ENCODE results near the gene PTPRT. TPM values are rescaled to one million over a fixed set of nuclear protein-coding genes. Genes with fewer than 3 reads are reported as not detected.

PTPRT gene
- total and polyA plus RNA-seq, 2 of the 13 experiments (the other 11 are each of a cell fraction or from before 2014, with no cell fraction given): under 0.01 to 0.09 TPM

DNA sequence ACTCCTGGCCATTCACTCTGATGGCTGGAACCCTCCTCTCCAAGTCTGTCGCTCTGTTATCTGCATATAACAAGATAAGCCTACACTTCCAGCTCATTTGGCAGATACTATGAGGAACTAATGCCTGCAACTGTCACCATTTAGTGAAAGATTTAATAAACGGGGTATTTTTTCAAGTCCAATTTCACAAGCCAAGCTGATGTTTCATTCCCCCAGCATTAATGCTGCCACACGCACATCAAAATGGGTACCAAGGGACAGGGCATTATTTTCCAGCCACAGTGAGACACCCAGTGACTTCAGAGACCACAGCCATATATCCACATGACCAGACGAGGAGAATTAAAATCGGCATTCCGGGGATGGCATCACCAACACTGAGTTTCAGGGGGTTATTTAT, 175.5 kb downstream of the PTPRT start (continued):
- TF ChIP-seq U2AF2 (IDR thresholded peaks at IDR 0.05; ENCODE audit: low read depth, low read length): no peak
- TF ChIP-seq, protein P1, sequence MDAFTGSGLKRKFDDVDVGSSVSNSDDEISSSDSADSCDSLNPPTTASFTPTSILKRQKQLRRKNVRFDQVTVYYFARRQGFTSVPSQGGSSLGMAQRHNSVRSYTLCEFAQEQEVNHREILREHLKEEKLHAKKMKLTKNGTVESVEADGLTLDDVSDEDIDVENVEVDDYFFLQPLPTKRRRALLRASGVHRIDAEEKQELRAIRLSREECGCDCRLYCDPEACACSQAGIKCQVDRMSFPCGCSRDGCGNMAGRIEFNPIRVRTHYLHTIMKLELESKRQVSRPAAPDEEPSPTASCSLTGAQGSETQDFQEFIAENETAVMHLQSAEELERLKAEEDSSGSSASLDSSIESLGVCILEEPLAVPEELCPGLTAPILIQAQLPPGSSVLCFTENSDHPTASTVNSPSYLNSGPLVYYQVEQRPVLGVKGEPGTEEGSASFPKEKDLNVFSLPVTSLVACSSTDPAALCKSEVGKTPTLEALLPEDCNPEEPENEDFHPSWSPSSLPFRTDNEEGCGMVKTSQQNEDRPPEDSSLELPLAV (CRISPR knock-in tag; conservative IDR thresholded peaks at IDR 0.05; ENCODE audit: low read depth): no peak
- no peak for TF ChIP-seq KLF11 (CRISPR knock-in tag; IDR thresholded peaks at IDR 0.05)
- no peak for TF ChIP-seq ATM (IDR thresholded peaks at IDR 0.05; ENCODE audit: borderline replicate concordance)
- no peak for TF ChIP-seq NPAS2 (CRISPR knock-in tag; IDR thresholded peaks at IDR 0.05; ENCODE audit: borderline replicate concordance)
- no peak for TF ChIP-seq ZSCAN12 (CRISPR knock-in tag; IDR thresholded peaks at IDR 0.05)

GRCh38 chr20:43011491-43011890, 178.2 kb downstream of the PTPRT start:
- Histone ChIP-seq H3K27ac (ENCODE audit: extremely low read length, insufficient read depth, low read length) (no peak overlapping the region), H3K4me1 (ENCODE audit: insufficient read depth, low read length) (no peaks in the 10 kb centered on the region), H3K9me3 (ENCODE audit: low read length) (peaks cover 14% of the 10 kb centered on the region; the same call in 1 of the 2 replicates), H3K36me3 (replicated peaks in 1 of 2; ENCODE audit: control insufficient read depth in 1 of 2, insufficient read depth in 2 of 2, low read length in 2 of 2) (no peaks in the 10 kb centered on the region), H2AFZ (ENCODE audit: low read length) (no peak overlapping the region), H3K9ac (ENCODE audit: insufficient read depth, low read depth, low read length) (no peak overlapping the region), H3K79me2 (ENCODE audit: insufficient read depth, low read length) (no peaks in the 10 kb centered on the region), H3K4me2 (ENCODE audit: low read depth, low read length) (no peak overlapping the region), H3K4me3 (replicated peaks in 1 of 3; ENCODE audit: insufficient read depth in 1 of 3, low read depth in 2 of 3, low read length in 3 of 3) (no peak overlapping the region), H3K27me3 (ENCODE audit: control insufficient read depth in 1 of 2, insufficient read depth in 2 of 2, low read length in 2 of 2) (no peaks in the 10 kb centered on the region), H4K20me1 (ENCODE audit: insufficient read depth, low read length) (no peaks in the 10 kb centered on the region)
- in situ Hi-C loops (cut with HindIII; ENCODE audit: extremely low pct_ligation_motif_present, low pct_unique_long_range_greater_than_20kb): no loop called here
- BruUV-seq (replicated peaks): no TSS peak
- TF ChIP-seq ZNF557 (CRISPR knock-in tag; IDR thresholded peaks at IDR 0.05) (no peak), ONECUT2 (CRISPR knock-in tag; IDR thresholded peaks at IDR 0.05) (no peak), ZMYM3 (CRISPR knock-in tag; IDR thresholded peaks at IDR 0.05) (no peak), NONO (IDR thresholded peaks at IDR 0.05) (no peak), NONO (CRISPR knock-in tag; conservative IDR thresholded peaks at IDR 0.05) (no peak), BORCS8-MEF2B (CRISPR knock-in tag; IDR thresholded peaks at IDR 0.05) (no peak), ZNF776 (CRISPR knock-in tag; IDR thresholded peaks at IDR 0.05) (no peak), ZNF552 (CRISPR knock-in tag; IDR thresholded peaks at IDR 0.05; ENCODE audit: borderline replicate concordance) (no peak), CREB3 (CRISPR knock-in tag; IDR thresholded peaks at IDR 0.05) (no peak), NPAS2 (CRISPR knock-in tag; IDR thresholded peaks at IDR 0.05; ENCODE audit: borderline replicate concordance) (no peak)
- TF ChIP-seq, protein P2, sequence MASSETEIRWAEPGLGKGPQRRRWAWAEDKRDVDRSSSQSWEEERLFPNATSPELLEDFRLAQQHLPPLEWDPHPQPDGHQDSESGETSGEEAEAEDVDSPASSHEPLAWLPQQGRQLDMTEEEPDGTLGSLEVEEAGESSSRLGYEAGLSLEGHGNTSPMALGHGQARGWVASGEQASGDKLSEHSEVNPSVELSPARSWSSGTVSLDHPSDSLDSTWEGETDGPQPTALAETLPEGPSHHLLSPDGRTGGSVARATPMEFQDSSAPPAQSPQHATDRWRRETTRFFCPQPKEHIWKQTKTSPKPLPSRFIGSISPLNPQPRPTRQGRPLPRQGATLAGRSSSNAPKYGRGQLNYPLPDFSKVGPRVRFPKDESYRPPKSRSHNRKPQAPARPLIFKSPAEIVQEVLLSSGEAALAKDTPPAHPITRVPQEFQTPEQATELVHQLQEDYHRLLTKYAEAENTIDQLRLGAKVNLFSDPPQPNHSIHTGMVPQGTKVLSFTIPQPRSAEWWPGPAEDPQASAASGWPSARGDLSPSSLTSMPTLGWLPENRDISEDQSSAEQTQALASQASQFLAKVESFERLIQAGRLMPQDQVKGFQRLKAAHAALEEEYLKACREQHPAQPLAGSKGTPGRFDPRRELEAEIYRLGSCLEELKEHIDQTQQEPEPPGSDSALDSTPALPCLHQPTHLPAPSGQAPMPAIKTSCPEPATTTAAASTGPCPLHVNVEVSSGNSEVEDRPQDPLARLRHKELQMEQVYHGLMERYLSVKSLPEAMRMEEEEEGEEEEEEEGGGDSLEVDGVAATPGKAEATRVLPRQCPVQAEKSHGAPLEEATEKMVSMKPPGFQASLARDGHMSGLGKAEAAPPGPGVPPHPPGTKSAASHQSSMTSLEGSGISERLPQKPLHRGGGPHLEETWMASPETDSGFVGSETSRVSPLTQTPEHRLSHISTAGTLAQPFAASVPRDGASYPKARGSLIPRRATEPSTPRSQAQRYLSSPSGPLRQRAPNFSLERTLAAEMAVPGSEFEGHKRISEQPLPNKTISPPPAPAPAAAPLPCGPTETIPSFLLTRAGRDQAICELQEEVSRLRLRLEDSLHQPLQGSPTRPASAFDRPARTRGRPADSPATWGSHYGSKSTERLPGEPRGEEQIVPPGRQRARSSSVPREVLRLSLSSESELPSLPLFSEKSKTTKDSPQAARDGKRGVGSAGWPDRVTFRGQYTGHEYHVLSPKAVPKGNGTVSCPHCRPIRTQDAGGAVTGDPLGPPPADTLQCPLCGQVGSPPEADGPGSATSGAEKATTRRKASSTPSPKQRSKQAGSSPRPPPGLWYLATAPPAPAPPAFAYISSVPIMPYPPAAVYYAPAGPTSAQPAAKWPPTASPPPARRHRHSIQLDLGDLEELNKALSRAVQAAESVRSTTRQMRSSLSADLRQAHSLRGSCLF (CRISPR knock-in tag; IDR thresholded peaks at IDR 0.05; ENCODE audit: borderline replicate concordance): no peak
- POLR2A ChIA-PET: no interaction called here
- DNase-seq (ENCODE audit: low spot score) (no peak), FAIRE-seq (no peak), ATAC-seq (no peak)
- CTCF ChIA-PET (ENCODE audit: low intra/inter-chr PET ratio, low total read pairs): no interaction called here
- intact Hi-C loops (cut with micrococcal nuclease; ENCODE audit: unreplicated experiment): no loop called here
- WGBS (ENCODE audit: low lambda C conversion rate): 4% methylated on average over 3 of the region's 3 CpGs
